NCI-H1105 treated with DMSO at 0.1 percent for 48 hours (cell line): ENCODE data around the gene PTPRD.

ENCODE experiments used
- DNase-seq: peaks from one replicate; lab custom pipeline; 2025; lab: John Stamatoyannopoulos, UW

Gene PTPRD

DNA sequence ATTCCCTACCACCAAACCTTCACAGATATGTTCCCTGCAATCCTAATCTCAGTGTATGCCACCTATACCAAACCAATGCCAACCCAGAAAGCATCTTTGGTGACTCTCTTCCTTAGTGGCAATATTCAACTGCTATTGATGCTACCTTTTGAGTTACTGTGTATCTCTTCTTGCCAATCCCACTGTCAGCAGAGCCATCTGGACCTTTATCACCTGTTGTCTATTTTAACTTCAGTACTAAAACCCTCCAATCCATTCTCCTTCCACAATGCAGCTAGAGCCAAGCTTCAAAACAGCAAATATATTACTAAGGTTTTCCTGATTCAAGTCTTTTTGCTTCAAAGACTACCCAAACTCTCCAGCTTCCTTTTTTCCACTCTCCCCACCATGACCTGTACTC is 2036.1 kb downstream of the PTPRD start:
- DNase-seq: no peak

DNA sequence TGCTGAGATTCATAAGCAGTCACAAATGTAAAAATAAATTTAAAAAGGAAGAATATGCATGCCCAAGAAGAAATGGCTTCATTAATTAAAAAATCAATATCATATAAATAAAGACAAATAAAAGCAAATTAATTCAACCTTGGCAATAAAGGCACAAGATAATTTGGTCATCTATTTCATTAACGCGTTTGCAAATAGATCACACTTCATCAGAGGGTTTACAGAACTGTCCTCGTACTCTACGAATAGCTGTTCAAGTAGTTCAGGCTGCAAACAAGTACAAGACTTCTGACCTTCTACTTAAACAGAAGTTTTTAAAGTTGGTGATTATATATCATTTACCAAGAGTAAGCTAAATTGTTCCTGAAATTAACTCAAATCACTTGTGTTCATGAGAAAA is 2038.0 kb downstream of the PTPRD start:
- no peak for DNase-seq

DNA sequence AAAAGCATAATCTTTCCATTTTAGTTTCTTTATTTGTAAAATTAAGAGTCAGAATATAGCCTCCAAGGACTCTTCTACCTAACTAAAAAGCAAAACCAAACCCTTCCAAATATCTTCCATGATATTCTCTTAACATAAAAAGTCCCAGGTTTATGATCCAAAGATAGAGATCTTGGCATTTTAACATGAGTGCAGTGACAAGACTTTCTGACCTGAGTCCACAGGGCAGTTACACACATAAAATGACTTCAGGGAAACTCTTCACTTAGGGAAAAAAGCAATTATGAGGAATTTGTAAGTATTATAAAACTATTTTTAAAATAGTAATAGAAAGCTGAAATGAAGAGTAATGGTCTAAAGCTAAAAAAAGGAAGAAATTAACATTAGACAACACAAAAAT is 2040.6 kb downstream of the PTPRD start:
- no peak for DNase-seq

DNA sequence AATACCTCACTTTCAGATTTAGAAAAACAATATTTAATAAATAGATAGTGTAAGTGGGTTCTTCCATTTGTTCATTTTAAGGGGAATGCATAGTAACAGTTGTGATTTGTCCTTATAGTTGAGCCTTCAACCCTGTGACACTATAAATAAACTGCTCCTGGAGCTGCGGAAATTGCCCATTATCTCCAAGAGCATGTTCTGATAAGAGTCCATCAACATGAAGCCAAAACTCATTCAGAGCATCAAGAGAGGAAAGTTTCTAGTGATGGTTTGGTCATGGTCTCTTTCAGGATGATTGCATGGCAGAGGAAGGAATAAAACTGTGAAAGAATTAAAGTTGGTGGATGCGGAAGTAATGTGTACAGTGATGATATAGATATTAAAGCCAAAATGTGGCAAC is 2041.2 kb downstream of the PTPRD start:
- DNase-seq: no peak

DNA sequence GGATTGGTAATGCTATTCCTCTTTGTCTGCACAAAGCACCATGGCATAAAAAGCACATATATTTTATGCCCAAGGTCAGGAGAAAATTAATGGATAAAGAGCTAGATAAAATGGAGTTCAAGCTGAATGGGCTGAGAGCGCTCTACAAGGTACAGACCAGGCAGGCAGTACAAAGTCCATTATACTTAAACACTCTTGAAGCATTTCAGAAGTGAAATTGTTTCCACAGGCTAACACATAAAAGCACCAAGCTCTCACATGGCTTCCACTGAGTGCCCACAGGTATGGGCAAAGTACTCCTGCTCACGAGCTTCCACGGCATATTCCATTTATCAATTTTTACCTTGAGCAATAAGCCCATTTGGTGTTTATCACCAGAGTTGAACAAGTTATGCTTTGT is 2042.0 kb downstream of the PTPRD start:
- no peak for DNase-seq

DNA sequence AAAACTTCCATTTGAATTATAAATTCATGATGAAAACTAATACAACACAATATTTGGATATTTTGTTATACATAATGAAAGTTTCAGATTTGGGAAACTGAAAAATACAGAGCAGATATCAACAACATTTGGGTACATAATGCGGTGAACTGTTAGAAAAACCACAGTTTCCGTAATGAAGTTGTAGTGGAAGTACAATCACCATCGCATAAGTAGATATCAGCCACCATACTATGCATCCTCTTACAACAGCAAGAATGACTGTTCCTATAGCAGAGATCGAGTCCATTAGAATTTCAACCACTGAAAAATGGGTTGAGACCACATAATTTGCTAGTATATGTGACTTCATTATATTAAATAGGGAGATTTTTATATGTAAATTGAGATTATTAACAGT is 2043.0 kb downstream of the PTPRD start:
- DNase-seq: no peak

DNA sequence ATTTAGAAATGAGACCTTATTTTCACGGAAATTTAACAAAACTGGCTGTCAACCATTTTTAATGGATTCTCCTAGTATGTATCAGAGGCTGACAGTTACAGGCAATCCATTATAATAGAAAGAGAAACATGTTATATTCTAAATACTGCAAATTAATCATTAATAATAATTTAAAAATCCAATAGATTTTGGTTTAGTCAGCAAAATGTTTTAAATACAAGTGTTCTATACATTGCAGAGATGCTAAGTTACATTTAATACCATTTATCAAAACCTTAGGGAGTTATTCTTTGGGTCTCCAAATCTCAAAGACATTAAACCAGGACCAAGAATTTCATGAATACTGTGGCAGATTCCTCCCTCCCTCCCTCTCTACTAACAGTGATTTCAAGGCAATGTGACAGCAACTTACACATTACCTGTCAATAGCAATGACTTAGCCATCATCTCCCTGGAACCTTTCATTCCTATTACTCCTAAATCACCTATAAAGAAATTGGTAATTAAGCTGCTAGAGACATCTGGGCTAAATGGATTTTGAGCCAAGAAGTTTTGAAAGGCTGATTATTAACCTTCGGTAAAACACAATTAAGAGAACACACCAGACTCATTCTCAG is 2044.7 kb downstream of the PTPRD start:
- DNase-seq: no peak

DNA sequence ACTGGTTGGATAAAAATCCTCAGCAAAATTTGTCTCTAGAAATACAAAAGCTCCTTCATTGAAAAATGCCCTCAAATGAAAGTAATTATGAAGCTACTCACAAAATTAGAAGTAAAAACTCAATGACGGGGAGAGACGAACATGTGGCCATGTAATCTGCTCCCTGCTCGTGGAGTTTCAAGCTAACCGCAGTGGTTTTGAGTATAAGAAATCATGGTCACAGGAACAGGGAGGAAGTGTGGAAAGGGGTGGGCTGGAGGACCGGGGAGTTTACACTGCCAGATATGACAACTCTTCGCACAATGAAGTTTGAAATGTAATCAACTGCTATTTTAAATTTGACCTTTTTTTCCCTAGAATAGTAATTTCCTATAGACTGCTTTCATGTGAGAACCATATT is 2047.8 kb downstream of the PTPRD start:
- DNase-seq: no peak

DNA sequence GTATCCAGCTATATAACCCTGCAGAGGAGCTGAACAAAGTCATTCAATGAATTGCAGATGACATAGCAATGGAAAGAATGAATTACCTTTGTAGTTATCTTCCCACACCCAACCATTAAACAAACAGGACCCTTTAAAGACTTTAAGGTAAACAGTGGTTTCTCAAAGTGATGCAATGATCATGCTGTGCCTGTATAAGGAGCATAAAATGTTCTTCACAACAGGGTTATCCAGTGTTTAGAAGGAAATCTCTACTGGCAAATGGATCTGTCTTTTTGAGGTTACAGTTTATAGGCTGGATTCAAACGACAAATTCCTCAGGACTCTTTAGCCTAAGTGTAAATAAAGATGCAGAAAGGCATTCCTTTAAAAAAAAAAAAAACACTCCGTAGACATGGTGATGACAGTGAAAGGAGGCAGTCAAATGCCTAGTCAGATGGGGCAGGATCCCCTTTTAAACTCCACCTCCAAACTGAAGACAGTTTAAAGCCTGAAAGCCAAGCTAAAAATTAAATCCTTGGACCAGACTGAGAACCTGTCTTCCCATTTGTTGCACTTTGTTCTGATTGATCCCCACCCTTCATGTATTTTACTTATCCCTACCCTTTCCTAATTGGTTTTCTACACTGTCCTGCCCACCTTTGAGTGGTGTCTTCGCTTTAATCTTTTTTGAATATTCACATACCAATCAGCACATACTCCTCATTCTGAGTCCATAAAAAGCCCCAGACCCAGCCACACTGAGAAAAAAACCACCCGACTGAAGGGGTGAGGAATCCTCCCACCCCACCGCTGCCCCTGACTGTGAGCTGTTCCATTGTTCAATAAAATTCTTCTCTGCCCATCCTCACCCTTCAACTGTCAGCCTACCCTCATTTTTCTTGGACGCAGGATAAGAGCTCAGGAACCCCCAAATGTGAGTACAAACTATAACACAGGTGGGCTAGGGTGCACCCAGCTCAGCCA is 2052.0 kb downstream of the PTPRD start:
- DNase-seq: no peak

DNA sequence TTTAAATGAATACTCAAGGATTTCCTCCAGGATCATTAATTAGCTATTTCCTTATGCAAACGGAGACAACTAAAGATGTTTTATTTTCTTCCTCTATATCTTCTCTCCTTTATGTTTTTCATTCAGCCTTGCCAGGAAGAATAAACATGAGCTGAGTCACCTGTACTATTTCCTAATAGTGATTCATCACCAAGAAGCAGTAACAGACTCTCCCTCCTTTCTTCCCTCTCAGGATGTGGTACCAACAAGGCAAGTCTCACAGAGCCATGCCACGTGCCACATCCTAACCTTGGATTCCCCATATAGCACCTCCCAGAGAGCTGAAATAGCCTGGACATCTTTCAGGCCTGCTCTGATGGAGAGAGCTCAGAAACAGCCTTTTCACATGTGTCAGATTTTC is 2054.6 kb downstream of the PTPRD start:
- DNase-seq: no peak

DNA sequence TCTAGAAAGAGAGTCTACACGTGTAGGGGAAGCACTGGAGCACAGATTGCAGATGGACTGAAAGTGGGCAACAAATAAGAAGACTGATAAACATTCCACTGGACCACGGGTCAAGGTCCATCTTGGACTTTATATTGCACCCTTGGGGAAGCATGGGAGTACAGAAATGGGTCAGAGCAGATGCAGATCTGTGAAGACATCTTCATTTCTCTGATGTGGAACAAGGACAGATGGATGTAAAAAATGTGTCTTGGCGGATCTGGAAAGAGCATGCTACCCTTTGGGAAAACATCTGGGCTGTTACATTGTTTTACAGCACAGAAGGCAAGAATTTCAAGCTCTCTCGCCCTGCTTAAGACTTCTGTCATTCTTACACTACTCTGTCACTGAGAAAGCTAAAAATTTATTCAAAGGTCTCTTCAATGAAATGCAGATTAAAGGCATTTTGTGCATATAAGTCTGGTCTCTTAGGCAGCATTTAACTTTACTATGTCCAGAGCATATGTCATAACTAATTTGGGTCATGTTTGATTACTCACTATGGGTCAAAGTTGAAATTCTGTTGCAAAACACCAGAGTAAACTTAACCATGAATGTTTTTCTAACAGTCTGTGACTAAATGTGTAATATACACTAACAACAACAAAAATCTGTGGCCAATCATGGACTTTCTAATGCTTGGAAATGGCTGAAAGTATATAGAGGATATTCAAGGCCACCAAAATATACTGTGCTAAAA is 2056.9 kb downstream of the PTPRD start:
- DNase-seq: no peak

DNA sequence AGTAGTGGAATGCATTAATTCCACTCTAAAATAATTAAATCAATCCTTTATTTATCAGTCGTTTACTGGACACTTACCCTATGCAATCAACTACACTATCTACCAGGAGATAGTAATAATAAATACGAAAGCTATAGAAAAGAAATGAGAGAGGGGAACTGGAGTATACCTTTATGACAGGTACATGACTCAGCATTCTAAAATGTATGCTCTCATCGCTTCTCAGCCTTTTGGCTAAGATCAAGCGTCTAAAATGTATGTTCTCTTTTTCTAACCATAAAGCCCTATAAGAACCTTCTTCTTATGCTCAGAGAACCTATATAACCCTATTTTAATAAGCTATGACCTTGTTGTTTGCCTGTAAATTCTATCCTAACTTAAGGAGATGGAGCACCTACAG is 2059.4 kb downstream of the PTPRD start:
- no peak for DNase-seq

DNA sequence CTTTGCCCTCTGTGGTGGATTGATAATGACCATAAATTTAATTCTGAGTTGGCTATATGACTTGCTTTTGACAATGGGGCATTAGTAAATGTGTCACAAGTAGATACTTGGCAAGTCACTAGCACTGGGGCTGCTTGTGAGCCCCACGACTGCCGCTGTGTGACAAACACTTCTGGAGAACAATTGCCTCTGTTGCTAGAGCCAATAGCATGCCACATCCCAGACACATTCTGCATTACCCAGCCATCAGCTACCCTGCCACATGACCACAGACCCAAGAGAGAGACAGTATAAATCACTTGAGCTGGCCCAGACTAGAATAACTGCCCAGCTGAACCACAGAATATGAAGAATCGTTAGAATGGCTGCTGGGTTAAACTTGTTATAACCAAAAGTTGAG is 2060.1 kb downstream of the PTPRD start:
- DNase-seq: no peak

DNA sequence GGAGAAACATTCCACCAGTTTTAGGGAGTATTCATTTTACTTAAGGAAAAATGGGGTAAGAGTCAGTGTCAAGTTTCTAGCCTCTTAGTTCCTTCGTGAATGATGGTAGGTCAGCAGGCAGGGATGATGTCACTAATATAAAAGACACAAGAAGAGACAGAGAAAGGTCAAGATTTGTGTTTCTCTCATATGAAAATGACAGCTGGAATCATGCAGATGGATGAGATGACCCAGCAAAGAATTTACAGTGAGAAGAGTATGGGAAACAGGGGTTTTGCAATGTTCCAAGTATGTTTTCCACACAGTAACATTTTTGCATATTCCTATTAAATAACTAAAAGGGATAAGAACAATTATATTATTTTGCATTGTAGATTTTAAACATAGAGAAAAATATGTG is 2063.6 kb downstream of the PTPRD start:
- DNase-seq: no peak

DNA sequence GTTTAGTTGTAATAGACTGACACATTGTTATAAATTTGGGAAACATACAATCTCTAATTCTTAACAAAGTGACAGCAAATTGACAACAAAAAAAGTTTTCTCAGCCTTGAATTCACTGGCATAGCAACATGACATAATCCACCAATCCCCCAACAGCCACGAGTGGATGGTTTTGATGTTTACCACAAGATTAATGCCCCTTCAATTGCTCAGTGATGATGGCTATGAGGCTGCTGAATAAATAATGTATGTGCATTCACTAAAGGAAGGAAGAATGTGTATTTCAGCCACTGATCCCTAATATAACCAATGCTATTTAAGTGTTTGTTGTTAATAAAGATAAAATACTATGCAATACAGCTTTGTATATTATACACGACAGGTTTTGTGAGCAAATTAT is 2069.6 kb downstream of the PTPRD start:
- DNase-seq: no peak

DNA sequence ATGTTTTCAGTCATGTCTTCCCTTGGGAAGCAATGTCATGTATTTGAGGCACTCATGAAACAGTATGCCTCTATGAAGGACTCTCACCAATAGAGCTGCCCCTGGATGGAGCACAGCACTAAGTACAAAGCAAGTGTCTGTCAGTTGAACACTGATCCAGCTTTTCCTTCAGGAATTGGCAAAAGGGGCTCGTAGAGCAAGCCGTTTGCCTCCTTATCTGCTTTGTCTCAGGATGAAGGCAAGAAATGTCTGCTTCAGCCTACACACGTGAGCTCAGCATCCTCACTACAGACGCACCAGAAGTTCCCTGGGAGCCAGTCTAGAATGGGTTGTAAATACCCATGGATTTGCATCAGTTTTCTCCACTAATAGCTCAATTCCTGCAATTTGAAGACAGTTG is 2070.3 kb downstream of the PTPRD start:
- DNase-seq: no peak

DNA sequence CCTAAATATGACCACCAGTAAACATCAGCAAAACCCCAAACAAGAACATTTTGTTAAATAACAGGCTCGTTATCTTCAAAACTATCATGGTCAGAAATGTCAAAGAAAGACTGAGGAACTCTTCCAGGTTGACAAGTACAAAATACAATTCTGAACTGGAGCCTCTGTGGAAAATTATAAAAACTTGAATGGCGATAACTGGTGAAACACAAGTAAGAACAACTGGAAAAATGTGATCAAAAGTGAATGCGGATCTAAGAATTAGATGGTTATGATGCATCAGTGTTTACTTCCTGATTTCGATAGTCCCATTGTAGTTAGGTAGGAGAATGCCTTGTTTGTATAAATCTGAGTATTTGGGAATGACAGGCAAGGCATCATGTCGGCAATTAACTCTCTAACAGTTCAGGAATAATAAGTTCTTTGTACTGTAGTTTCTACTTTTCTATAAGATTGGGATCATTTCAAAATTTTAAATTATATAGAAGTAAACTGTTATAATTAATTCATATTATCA is 2073.1 kb downstream of the PTPRD start:
- no peak for DNase-seq

DNA sequence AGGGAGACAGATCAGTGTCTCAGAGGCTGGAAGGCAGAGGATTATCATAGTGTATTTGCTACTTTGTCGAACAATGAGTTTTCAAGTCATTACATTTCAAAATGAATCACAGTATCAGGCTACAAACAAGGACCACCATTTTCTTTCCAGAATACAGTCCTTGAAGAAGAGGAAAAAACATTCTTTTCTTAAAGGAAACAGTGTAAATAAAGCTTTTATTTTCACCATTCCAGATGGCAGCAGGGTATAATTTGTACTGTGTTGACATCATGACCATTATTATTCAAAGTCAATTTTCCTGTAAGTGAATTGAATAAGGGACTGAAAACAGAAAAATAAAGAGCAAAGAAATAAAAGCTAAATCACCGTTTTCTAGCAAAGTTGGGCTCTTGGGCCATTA is 2076.0 kb downstream of the PTPRD start:
- no peak for DNase-seq

DNA sequence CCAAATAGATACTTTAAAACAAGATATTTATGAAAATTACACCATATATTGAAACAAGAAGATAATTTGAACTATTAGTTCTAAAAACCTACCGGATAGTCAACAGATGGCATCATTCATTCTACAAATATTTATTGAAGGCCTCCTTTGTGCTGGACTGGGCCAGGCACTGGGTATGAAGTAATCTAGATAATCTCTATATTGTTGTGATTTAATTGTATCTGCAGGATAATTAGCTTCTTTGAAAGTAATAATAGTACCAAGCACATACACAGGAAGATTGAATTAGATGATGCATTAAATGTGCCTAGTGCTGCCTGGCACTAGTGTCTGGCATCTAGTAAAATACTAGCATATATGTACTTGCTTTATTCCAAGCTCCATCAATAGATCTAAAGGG is 2078.0 kb downstream of the PTPRD start:
- no peak for DNase-seq

DNA sequence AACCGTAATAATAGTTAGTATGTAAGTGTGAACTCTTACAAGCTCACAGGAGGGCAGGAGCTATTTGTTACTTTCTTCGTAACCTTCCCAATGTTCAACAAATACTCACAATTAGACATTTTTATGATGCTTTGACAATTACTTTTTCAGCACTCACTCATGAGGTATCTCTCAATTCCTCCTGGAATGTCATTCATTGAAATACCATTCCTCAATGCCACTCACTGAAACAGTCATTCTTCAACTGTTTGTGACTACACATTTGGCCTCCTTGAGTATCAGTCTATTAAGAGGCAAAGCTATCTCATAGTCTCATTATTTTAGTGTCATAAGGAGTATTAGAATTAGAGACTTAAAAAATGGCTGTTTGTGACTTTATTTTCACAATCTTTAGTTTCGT is 2079.1 kb downstream of the PTPRD start:
- no peak for DNase-seq

DNA sequence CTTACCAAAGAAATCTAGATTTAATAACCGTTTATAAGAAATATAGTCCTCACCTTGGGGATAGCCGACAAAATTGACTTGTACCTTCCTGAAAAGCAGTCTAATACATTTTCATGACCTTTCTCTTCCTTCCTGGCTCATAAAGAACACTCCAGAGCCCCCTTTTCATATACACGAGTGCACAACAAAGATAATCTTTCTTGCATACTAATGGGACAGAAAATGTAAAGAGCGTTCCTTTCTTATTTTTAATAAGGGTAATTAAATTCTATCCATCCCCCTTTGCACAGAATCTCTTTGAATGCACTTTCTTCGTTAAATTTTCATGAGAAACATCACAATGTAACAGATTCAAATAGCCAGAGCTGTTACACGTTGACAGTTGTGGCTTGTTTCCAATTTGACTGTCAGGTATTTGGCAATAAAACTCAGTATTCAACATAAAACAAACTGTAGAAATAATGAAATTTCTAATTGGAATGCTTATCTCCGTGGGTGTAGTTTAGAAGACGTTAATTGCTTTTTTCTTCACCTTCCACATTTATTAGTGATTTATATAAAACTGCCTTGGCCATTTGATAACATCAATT is 2080.9 kb downstream of the PTPRD start:
- no peak for DNase-seq

DNA sequence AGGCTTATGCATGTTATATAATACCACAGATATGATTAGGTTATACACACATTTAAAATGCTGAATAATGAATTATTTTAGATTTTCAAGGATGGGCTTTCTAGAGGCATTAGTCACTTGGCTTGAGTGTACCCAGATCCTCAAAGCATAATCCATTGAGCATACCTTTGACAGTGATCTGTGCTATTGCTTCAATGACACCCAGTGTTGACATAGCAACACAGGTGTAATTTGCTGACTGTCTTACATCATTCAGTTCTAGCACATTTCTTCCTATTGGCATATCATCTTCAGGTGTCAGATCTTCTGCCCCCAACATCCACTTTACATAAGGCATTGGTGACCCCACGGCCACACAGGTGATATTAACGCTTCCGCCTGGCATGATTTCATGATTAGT is 2091.7 kb downstream of the PTPRD start:
- DNase-seq: no peak
